DOHH2 (cell line): ENCODE results near the gene KLHL41.

Source experiments
- EZH2phosphoT487 ChIP-seq: fragments of 200-600 bp; sonication (generic); IDR thresholded peaks from 2 replicates; pipeline ENCODE4 v1.6.1; 2017; ENCODE audit warnings: borderline replicate concordance, mild to moderate bottlenecking, antibody characterized with exemption, low read length, moderate library complexity, mixed read lengths
- TF ChIP-seq, protein P1 (sequence below): fragments of 200-600 bp; sonication (generic); IDR thresholded peaks from one replicate; pipeline ENCODE4 v1.5.1; 2014; ENCODE audit warnings: antibody characterized with exemption, mild to moderate bottlenecking, low read depth, low read length; ENCODE audit not compliant: poor library complexity, severe bottlenecking

DNA sequence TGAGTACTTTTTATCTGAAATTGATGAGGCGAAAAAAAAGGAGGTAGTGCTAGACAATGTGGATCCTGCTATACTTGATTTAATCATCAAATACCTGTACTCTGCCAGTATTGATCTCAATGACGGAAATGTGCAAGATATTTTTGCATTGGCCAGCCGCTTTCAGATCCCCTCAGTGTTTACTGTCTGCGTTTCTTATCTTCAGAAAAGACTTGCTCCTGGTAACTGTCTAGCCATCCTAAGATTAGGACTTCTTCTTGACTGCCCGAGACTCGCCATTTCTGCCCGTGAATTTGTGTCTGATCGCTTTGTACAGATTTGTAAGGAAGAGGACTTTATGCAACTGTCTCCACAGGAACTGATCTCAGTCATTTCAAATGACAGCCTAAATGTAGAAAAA lies 453 bp downstream of the KLHL41 start:
- TF ChIP-seq, protein P1, sequence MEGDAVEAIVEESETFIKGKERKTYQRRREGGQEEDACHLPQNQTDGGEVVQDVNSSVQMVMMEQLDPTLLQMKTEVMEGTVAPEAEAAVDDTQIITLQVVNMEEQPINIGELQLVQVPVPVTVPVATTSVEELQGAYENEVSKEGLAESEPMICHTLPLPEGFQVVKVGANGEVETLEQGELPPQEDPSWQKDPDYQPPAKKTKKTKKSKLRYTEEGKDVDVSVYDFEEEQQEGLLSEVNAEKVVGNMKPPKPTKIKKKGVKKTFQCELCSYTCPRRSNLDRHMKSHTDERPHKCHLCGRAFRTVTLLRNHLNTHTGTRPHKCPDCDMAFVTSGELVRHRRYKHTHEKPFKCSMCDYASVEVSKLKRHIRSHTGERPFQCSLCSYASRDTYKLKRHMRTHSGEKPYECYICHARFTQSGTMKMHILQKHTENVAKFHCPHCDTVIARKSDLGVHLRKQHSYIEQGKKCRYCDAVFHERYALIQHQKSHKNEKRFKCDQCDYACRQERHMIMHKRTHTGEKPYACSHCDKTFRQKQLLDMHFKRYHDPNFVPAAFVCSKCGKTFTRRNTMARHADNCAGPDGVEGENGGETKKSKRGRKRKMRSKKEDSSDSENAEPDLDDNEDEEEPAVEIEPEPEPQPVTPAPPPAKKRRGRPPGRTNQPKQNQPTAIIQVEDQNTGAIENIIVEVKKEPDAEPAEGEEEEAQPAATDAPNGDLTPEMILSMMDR: no peak
- no peak for TF ChIP-seq EZH2phosphoT487
